ENCODE data around the gene IQSEC1.

The IQSEC1 gene

DNA sequence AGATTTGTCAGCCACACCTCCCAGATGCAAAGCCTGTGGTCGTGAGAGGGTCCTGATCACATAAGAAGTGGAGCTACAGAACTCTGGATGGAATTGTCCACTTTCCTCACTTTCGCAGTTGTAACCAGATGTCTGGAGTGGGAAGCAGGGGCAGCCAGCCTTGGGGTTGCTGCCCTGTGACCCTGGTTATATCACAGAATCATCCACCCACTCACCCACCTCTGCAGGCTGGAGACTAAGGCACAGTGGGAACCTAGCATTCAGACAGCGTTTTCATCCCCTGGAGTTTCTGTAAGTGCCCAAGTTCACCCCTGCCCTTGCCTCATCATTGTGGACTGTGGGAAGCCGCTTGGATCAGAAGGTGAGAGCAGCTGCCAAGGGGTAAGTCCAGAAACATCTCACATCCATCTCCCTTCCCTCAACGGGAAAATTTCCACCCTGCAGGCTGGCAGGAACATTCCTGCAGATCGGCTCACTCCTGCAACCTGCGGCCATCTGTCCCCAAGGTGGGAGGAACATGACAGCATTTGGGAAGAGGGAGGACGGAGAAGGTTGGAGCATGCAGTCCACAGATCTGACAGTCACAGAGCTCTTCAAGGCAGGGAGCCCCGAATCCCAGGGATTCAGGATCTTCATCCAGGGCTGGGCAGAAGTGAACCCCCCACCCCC lies 2.9 kb upstream of the IQSEC1 start:
- no peak overlapping the region for H3K27ac ChIP-seq (ENCODE audit: low read length)
- no peaks in the 10 kb centered on the region for H3K9me3 ChIP-seq (ENCODE audit: control insufficient read depth in 2 of 2, low read length in 2 of 2)
- peaks cover 35% of the 10 kb centered on the region for H3K4me1 ChIP-seq (ENCODE audit: control insufficient read depth, insufficient read depth, low read length)
- peaks cover 31 to 41% of the 10 kb centered on the region in 2 donors for H3K27me3 ChIP-seq (ENCODE audit: control insufficient read depth in 1 of 2, insufficient read depth in 2 of 2, low read length in 2 of 2)
- H3K36me3 ChIP-seq (ENCODE audit: control insufficient read depth in 2 of 2, insufficient read depth in 2 of 2, low read length in 2 of 2) = no peaks in the 10 kb centered on the region
- H3K4me3 ChIP-seq (ENCODE audit: low read length in 2 of 2) = no peak overlapping the region
- H3K9ac ChIP-seq (ENCODE audit: low read length in 2 of 2) = no peak overlapping the region

DNA sequence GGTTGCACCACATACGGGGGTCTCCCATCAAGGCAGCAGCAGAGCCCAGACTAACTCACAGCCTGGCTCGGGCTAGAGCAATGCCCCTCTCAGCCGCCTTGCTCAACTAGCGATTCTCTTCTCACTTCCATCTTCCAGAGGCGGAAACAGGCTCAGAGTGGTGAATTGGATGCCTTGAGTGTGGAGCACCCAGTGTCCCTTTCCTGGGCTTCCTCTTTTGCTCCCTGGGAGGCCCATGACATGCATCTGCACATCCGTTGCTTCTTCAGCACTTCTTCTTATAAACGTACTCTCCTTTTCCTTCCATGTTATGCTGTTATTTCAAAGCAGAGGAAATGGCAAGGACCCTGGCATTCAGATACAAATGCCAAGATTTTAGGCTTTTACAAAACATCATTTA lies 2.1 kb upstream of the IQSEC1 start:
- peaks cover 32% of the 10 kb centered on the region for H3K4me1 ChIP-seq (ENCODE audit: control insufficient read depth, insufficient read depth, low read length)
- H3K27ac ChIP-seq (ENCODE audit: low read length) = no peak overlapping the region
- H3K27me3 ChIP-seq (ENCODE audit: control insufficient read depth in 1 of 2, insufficient read depth in 2 of 2, low read length in 2 of 2) = peaks cover 31 to 41% of the 10 kb centered on the region in 2 donors
- no peaks in the 10 kb centered on the region for H3K36me3 ChIP-seq (ENCODE audit: control insufficient read depth in 2 of 2, insufficient read depth in 2 of 2, low read length in 2 of 2)
- H3K9me3 ChIP-seq (ENCODE audit: control insufficient read depth in 2 of 2, low read length in 2 of 2) = no peaks in the 10 kb centered on the region
- H3K9ac ChIP-seq (ENCODE audit: low read length in 2 of 2) = no peak overlapping the region
- H3K4me3 ChIP-seq (ENCODE audit: low read length in 2 of 2) = no peak overlapping the region

DNA sequence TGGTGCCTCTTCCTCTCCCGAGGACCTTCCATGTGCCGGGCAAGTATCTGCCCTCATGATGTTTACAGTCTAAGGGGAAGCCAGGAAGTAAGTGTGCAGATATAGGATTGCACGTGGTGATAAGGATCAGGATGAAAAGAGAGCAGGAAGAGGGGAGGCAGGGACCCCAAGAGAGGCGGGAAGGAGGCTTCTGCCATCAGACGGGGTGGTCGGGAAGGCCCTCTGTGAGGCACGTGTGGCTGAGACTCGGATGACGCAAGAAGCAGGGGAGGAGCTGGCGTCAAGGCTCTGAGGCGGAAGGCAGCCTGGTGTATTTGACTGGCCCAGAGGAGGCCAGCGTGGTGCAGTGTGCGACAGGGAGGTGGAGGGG lies 762 bp upstream of the IQSEC1 start:
- no peaks in the 10 kb centered on the region for H3K36me3 ChIP-seq (ENCODE audit: control insufficient read depth in 2 of 2, insufficient read depth in 2 of 2, low read length in 2 of 2)
- H3K27ac ChIP-seq (ENCODE audit: low read length) = no peak overlapping the region
- H3K4me1 ChIP-seq (ENCODE audit: control insufficient read depth, insufficient read depth, low read length) = peaks cover 32% of the 10 kb centered on the region
- H3K9ac ChIP-seq (ENCODE audit: low read length in 2 of 2) = no peak overlapping the region
- H3K27me3 ChIP-seq (ENCODE audit: control insufficient read depth in 1 of 2, insufficient read depth in 2 of 2, low read length in 2 of 2) = peaks cover 31 to 41% of the 10 kb centered on the region in 2 donors
- peak overlapping the region in 1 of 2 donors; percentile 58 for H3K4me3 ChIP-seq (ENCODE audit: low read length in 2 of 2)
- H3K9me3 ChIP-seq (ENCODE audit: control insufficient read depth in 2 of 2, low read length in 2 of 2) = no peaks in the 10 kb centered on the region

DNA sequence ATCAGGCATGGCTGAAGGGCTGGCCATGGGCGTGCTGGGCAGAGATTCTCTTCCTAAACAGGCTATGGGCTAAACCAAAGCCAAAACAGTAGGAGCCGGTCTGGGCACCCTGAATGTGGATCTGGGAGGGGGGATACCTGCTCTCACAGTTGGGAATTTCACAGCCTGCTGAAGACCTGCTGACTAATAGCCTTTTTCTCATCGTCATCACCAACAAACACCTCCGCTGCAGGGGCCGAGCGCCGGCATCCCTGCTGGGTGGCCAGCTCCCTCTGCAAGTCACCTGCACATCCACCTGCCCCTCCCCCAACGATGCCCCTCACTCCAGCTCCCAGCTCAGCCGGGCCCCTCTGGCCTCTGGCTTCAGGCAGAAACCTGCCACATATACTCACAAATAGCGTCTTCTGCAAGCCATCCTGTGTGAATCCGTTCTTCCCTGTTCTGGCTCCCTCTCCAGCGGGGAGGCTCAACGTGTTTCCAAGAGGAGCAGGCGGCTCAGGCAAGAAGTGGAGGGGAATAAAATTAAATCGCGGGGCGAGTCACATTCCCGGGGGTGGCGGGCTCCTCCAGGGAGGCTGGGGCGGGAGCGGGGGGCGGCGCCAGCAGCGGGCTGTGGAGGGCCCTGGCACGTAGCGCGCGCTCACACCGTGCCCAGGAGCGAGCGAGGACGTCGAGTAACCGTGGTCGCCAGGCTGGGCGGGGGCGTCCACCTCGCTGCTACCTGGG lies 466 bp downstream of the IQSEC1 start:
- H3K9ac ChIP-seq (ENCODE audit: low read length in 2 of 2) = no peak overlapping the region
- no peaks in the 10 kb centered on the region for H3K9me3 ChIP-seq (ENCODE audit: control insufficient read depth in 2 of 2, low read length in 2 of 2)
- H3K4me3 ChIP-seq (ENCODE audit: low read length in 2 of 2) = peak overlapping the region in 1 of 2 donors; percentile 49
- no peaks in the 10 kb centered on the region for H3K36me3 ChIP-seq (ENCODE audit: control insufficient read depth in 2 of 2, insufficient read depth in 2 of 2, low read length in 2 of 2)
- peaks cover 26% of the 10 kb centered on the region for H3K4me1 ChIP-seq (ENCODE audit: control insufficient read depth, insufficient read depth, low read length)
- peaks cover 30 to 41% of the 10 kb centered on the region in 2 donors for H3K27me3 ChIP-seq (ENCODE audit: control insufficient read depth in 1 of 2, insufficient read depth in 2 of 2, low read length in 2 of 2)
- no peak overlapping the region for H3K27ac ChIP-seq (ENCODE audit: low read length)

DNA sequence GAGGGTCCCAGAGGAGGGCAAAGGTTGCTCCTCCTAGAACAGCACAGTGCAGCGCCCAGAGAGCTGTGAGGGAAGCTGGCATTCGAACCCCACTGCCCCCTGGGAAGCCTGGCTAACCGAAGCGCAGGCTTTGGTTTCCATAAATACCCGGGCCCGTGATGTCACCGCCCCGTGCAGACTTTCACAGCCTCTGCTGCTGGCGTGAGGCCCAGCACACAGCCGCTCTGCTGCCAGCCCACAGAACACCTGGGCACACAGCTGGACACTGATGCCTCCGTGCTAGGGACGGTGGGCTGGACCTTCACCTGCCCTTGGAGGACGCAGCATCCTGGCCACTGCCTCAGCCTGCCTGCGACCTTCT lies 1.0 kb downstream of the IQSEC1 start:
- peaks cover 30 to 41% of the 10 kb centered on the region in 2 donors for H3K27me3 ChIP-seq (ENCODE audit: control insufficient read depth in 1 of 2, insufficient read depth in 2 of 2, low read length in 2 of 2)
- no peaks in the 10 kb centered on the region for H3K9me3 ChIP-seq (ENCODE audit: control insufficient read depth in 2 of 2, low read length in 2 of 2)
- no peak overlapping the region for H3K27ac ChIP-seq (ENCODE audit: low read length)
- peaks cover 21% of the 10 kb centered on the region for H3K4me1 ChIP-seq (ENCODE audit: control insufficient read depth, insufficient read depth, low read length)
- H3K4me3 ChIP-seq (ENCODE audit: low read length in 2 of 2) = peak overlapping the region in 1 of 2 donors; percentile 49
- no peak overlapping the region for H3K9ac ChIP-seq (ENCODE audit: low read length in 2 of 2)
- no peaks in the 10 kb centered on the region for H3K36me3 ChIP-seq (ENCODE audit: control insufficient read depth in 2 of 2, insufficient read depth in 2 of 2, low read length in 2 of 2)

DNA sequence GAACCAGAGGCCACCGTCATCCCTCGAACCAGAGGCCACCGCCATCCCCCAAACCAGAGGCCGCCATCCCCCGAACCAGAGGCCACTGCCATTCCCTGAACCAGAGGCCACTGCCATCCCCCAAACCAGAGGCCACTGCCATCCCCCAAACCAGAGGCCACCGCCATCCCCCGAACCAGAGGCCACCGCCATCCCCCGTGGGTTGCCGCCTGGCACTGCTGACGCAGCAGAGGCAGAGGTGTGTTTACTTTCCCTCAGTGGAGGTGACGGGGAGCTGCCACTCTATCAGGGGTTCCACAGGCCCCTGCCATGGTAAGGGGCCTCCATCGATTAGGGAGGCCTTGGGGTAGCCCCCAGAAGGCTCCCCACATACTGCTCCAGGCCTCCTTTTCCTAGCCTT lies 1.5 kb downstream of the IQSEC1 start:
- H3K4me3 ChIP-seq (ENCODE audit: low read length in 2 of 2) = no peak overlapping the region
- no peak overlapping the region for H3K9ac ChIP-seq (ENCODE audit: low read length in 2 of 2)
- H3K27me3 ChIP-seq (ENCODE audit: control insufficient read depth in 1 of 2, insufficient read depth in 2 of 2, low read length in 2 of 2) = peaks cover 30 to 41% of the 10 kb centered on the region in 2 donors
- no peak overlapping the region for H3K27ac ChIP-seq (ENCODE audit: low read length)
- no peaks in the 10 kb centered on the region for H3K36me3 ChIP-seq (ENCODE audit: control insufficient read depth in 2 of 2, insufficient read depth in 2 of 2, low read length in 2 of 2)
- H3K9me3 ChIP-seq (ENCODE audit: control insufficient read depth in 2 of 2, low read length in 2 of 2) = no peaks in the 10 kb centered on the region
- H3K4me1 ChIP-seq (ENCODE audit: control insufficient read depth, insufficient read depth, low read length) = peaks cover 21% of the 10 kb centered on the region

DNA sequence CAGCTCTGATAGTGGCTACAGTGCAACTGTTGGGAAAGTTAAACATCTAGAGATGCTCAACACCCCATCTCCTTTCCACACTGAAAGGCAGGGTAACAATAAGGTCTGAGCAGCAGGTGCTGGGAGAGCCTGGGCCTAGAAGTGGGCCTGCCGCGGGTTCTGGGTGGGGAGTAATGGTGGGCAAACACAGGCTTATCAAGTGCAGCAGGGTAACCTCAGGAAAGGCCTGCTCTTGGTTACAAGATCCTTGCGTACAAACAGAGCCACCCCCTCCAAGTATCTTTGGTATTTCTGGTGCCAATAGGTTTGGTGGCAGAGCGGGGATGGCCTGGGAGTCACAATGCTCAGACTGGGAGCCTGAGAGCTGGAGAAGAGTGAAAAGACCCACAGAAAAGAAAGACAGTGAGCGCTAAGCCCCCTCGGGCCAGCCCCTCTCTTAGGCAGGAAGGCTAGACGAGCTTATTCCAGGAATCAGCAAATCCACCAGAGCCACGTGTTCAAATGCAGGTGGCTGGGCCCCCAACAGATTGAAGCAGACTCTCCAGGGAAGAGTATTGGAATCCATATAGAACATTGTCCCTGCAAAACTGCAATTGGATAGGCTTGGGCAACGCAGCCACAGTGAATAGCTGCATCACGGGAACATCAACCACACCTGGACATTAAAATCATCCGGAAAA lies 2.7 kb downstream of the IQSEC1 start:
- H3K27ac ChIP-seq (ENCODE audit: low read length) = no peak overlapping the region

DNA sequence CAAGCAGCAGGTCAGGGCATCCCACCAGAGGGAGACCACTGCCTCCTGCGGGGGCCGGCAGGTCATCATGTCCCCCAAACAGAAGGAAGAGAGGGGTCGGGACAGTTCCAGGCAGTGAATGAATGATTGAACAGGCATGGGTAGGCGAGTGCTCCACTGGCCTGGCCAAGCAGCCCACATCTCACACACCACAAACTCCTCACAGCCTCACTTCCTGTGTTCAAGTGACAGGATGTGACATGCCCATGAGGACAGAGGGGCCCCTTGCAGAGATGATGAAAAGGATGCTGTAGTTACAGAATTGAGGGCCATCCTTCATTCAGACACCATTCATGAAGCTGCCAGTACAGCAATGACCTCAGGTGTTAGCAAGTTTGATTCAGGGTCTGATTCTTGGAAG lies 3.7 kb downstream of the IQSEC1 start:
- Histone ChIP-seq H3K36me3 (ENCODE audit: control insufficient read depth in 2 of 2, insufficient read depth in 2 of 2, low read length in 2 of 2) (no peaks in the 10 kb centered on the region), H3K4me3 (ENCODE audit: low read length in 2 of 2) (no peak overlapping the region), H3K9ac (ENCODE audit: low read length in 2 of 2) (no peak overlapping the region), H3K4me1 (ENCODE audit: control insufficient read depth, insufficient read depth, low read length) (peaks cover 21% of the 10 kb centered on the region), H3K9me3 (ENCODE audit: control insufficient read depth in 2 of 2, low read length in 2 of 2) (no peaks in the 10 kb centered on the region), H3K27ac (ENCODE audit: low read length) (no peak overlapping the region), H3K27me3 (ENCODE audit: control insufficient read depth in 1 of 2, insufficient read depth in 2 of 2, low read length in 2 of 2) (peaks cover 12 to 19% of the 10 kb centered on the region in 2 donors)

More for the DNA sequence above, 2.7 kb downstream of the IQSEC1 start:
- peaks cover 21% of the 10 kb centered on the region for H3K4me1 ChIP-seq (ENCODE audit: control insufficient read depth, insufficient read depth, low read length)
- H3K9ac ChIP-seq (ENCODE audit: low read length in 2 of 2) = no peak overlapping the region
- H3K9me3 ChIP-seq (ENCODE audit: control insufficient read depth in 2 of 2, low read length in 2 of 2) = no peaks in the 10 kb centered on the region
- peaks cover 21 to 29% of the 10 kb centered on the region in 2 donors for H3K27me3 ChIP-seq (ENCODE audit: control insufficient read depth in 1 of 2, insufficient read depth in 2 of 2, low read length in 2 of 2)
- no peaks in the 10 kb centered on the region for H3K36me3 ChIP-seq (ENCODE audit: control insufficient read depth in 2 of 2, insufficient read depth in 2 of 2, low read length in 2 of 2)
- no peak overlapping the region for H3K4me3 ChIP-seq (ENCODE audit: low read length in 2 of 2)

DNA sequence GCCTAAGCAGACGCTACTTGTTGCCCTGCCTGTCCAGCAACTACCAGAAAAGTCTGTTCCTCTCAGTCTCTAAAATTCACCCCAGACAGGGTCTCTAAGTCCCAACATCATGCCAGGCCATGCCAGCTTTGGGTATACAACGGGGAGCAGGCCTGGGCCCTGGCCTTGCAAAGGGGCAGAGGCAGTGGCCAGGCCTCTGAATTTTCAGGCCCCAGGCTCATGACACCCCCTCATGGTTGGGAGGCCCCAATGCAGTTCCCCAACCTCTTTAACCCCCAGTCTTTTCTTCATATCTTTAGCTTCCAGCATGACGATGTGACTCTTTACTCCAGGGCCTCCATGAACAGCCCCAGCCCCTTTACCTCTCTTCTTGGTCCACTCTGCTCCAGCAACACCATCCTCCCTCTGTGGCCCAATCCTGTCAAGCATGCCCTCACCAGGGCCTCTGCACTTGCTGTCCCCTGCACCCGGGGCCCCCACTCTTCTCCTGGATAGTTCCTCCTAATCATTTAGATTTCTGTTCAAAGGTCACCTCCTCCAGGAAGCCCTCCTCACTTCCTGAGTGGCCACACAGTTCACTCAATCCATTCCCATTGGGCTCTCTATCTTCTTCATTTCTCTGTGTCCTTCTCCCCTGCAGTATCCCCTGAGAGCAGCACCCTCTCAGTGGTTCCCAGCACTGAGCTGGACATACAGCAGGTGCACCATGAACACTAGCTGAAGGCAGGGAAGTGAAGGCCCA lies 4.8 kb downstream of the IQSEC1 start:
- no peak overlapping the region for H3K9ac ChIP-seq (ENCODE audit: low read length in 2 of 2)
- H3K4me1 ChIP-seq (ENCODE audit: control insufficient read depth, insufficient read depth, low read length) = peaks cover 16% of the 10 kb centered on the region

DNA sequence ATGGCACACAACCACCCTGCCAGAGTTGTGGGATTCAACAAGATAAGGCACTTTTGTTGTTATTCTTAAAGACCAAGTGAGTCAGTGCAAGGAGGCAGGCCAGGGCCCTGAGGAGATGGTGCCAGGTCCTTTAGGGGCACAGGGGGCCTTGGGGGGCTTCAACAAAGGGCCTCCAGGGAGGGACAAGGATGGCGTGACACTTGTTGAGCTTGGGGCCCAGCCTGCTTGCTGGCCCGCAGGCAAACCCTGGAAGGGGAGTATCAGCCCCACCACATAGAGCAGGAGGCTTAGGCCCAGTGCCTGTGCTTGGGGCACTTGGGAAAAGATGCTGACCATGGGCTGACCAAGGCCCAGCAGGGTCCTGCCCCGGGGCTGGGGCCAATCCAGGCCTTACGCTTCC lies 5.5 kb downstream of the IQSEC1 start:
- peaks cover 10% of the 10 kb centered on the region for H3K4me1 ChIP-seq (ENCODE audit: control insufficient read depth, insufficient read depth, low read length)
- no peak overlapping the region for H3K27ac ChIP-seq (ENCODE audit: low read length)
- no peaks in the 10 kb centered on the region for H3K9me3 ChIP-seq (ENCODE audit: control insufficient read depth in 2 of 2, low read length in 2 of 2)
- H3K4me3 ChIP-seq (ENCODE audit: low read length in 2 of 2) = no peak overlapping the region
- peaks cover 2 to 3% of the 10 kb centered on the region in 2 donors for H3K27me3 ChIP-seq (ENCODE audit: control insufficient read depth in 1 of 2, insufficient read depth in 2 of 2, low read length in 2 of 2)
- no peaks in the 10 kb centered on the region for H3K36me3 ChIP-seq (ENCODE audit: control insufficient read depth in 2 of 2, insufficient read depth in 2 of 2, low read length in 2 of 2)
- no peak overlapping the region for H3K9ac ChIP-seq (ENCODE audit: low read length in 2 of 2)

More for the DNA sequence above, 4.8 kb downstream of the IQSEC1 start:
- H3K27ac ChIP-seq (ENCODE audit: low read length) = no peak overlapping the region
- peaks cover 3 to 8% of the 10 kb centered on the region in 2 donors for H3K27me3 ChIP-seq (ENCODE audit: control insufficient read depth in 1 of 2, insufficient read depth in 2 of 2, low read length in 2 of 2)
- H3K4me3 ChIP-seq (ENCODE audit: low read length in 2 of 2) = no peak overlapping the region
- no peaks in the 10 kb centered on the region for H3K36me3 ChIP-seq (ENCODE audit: control insufficient read depth in 2 of 2, insufficient read depth in 2 of 2, low read length in 2 of 2)
- no peaks in the 10 kb centered on the region for H3K9me3 ChIP-seq (ENCODE audit: control insufficient read depth in 2 of 2, low read length in 2 of 2)
